Keratinocyte (primary cell): ENCODE results near the gene C1QTNF5.

Source experiments
- EZH2 ChIP-seq: IDR thresholded peaks from one replicate; pipeline ENCODE4 v1.6.1; 2012; ENCODE audit warnings: inconsistent platforms, mild to moderate bottlenecking, low read length, moderate library complexity
- TF ChIP-seq, protein P1 (sequence below), 3 experiments: IDR thresholded peaks in 1 of 3; conservative IDR thresholded peaks in 1 of 3; optimal IDR thresholded peaks in 1 of 3; 2 replicates in 2 of 3; 3 replicates in 1 of 3; pipeline versions ENCODE3 to v1.5.1; 2011; ENCODE audit warnings: low read length in 3 of 3, mild to moderate bottlenecking in 3 of 3, moderate library complexity in 2 of 3, control low read depth in 1 of 3, inconsistent platforms in 1 of 3; ENCODE audit not compliant: insufficient read depth in 2 of 3; ENCODE audit errors: extremely low read depth in 1 of 3

- TF ChIP-seq, protein P1, sequence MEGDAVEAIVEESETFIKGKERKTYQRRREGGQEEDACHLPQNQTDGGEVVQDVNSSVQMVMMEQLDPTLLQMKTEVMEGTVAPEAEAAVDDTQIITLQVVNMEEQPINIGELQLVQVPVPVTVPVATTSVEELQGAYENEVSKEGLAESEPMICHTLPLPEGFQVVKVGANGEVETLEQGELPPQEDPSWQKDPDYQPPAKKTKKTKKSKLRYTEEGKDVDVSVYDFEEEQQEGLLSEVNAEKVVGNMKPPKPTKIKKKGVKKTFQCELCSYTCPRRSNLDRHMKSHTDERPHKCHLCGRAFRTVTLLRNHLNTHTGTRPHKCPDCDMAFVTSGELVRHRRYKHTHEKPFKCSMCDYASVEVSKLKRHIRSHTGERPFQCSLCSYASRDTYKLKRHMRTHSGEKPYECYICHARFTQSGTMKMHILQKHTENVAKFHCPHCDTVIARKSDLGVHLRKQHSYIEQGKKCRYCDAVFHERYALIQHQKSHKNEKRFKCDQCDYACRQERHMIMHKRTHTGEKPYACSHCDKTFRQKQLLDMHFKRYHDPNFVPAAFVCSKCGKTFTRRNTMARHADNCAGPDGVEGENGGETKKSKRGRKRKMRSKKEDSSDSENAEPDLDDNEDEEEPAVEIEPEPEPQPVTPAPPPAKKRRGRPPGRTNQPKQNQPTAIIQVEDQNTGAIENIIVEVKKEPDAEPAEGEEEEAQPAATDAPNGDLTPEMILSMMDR (optimal IDR thresholded peaks at IDR 0.05 in 1 of 3, IDR thresholded peaks at IDR 0.05 in 1 of 3, conservative IDR thresholded peaks at IDR 0.05 in 1 of 3; ENCODE audit: extremely low read depth in 1 of 3, insufficient read depth in 2 of 3, low read length in 3 of 3): no peak
- TF ChIP-seq EZH2: no peak
Observed at GRCh38 chr11:119343726-119344125, 3.0 kb upstream of the C1QTNF5 start.
